CD4-positive, alpha-beta T cell treated with Interferon alpha-2 for 1 hour (primary cell): Measurements from ENCODE around the gene EHBP1L1.
"Not testable (repeated sequence)": the region's sequence is repeated elsewhere in the genome, so short reads cannot be mapped to it uniquely, and the experiment has no call there.

Source experiments
- DNase-seq, 2 donors: peaks; one replicate each; pipeline ENCODE4 v3.0.0-alpha.2; 2020 to 2022

Gene EHBP1L1

GRCh38 chr11:65637032-65637557, 61.2 kb downstream of the EHBP1L1 start:
- no peak for DNase-seq

- DNase-seq, result peak; percentile 65 to 81
Observed at GRCh38 chr11:65637794-65638419, 62.1 kb downstream of the EHBP1L1 start, which contains the start of gene SIPA1. Gene SIPA1 (plus strand): TSS chr11:65638101. CDS start chr11:65640922, 2,821 bp downstream.

- DNase-seq, result not testable (repeated sequence)
Observed at GRCh38 chr11:65639228-65639597, 63.4 kb downstream of the EHBP1L1 start.

- peak; percentile 87 to 92 for DNase-seq
Observed at GRCh38 chr11:65639623-65640482, 64.0 kb downstream of the EHBP1L1 start.

- DNase-seq, result peak; percentile 62 to 79
Observed at GRCh38 chr11:65640483-65641296, 64.8 kb downstream of the EHBP1L1 start.

- no peak for DNase-seq
Observed at GRCh38 chr11:65641297-65642013, 65.6 kb downstream of the EHBP1L1 start.
